ENCODE measurements around the gene STOM.
A peak's percentile ranks its signal among the peaks of the same experiment; 100 is the strongest.
"Not testable (repeated sequence)": the region's sequence is repeated elsewhere in the genome, so short reads cannot be mapped to it uniquely, and the experiment has no call there.

STOM gene

DNA sequence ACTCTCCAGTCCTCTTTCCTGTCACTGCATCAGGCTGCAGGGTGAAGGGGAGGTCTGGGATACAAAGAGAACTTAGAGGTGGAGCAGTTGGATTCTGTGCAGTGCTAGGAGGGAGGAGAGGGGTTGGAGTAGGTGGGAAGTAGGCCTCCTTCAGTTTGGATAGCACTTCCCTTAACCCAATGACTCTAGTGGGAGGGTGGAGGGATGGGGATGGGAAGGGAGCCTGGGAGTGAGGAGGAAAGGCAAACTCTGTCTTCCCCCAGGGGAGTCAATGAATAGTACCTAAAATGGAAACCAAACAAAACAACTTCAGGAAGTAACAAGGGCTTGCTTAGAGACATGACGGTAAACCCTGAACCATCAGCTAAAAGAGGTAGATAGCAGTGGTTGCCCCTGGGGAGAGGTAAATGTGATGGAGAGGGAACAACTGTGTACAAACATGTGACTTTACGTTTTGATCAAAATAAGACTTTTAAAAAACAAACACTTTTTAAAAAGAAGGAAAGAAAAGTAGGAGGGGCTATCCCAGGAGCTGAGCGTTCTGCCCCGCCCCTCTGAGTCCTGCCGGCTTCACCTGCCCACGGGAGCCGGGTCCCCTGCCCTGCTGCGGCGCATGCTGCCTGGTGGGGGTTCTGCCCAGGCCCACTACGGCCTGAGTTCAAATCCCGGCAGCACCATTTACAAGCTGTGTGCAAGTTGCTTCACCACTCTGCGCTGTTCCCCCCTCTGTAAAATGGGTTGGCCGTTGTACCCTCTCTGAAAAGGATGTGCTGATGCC, 71.2 kb downstream of the STOM start:
- FAIRE-seq, result peak; percentile 89

DNA sequence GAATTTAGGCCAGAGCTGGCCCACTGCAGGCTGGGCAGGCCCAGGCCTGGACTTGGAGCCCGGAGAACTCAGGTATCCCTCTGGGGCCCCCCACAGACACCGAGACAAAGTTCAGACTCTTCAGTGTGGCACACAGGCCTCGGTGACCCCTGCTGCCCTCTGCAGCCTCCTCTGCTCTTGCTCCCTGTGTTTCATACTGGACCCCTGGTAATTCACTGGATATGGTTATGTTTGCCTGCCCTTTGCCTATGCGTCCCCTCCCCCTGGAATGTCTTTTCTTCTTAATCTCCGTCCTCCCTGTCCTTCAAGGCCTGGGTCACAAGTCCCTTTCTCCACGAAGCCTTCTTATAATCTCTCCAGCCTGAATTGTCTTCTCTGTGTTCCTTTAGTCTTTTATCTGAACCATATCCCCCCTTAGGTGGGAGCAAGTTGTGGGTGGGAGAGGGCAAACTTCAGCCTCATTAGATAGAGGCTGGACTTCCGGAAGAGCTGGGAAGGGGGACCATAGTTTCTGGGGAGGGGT, 72.0 kb downstream of the STOM start:
- no peak for FAIRE-seq

DNA sequence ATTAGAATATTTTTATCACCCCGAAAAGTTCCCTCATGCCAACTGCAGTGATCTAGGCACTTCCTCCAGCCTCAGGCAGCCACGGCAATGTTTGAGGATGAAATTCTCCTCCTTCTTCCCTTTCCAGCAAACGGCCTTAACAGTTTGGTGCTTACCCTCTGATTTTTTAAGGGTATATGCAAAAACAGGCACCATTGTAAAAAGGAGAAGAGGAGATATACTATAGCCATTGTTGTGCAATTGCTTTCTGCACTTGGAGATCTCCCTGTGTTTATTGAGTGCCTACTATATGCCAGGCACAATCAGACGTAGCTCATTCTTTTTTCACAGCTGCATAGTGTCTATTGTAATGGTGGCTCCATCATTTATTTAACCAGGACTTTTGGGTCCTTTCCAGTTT, 72.7 kb downstream of the STOM start:
- no peak for FAIRE-seq

DNA sequence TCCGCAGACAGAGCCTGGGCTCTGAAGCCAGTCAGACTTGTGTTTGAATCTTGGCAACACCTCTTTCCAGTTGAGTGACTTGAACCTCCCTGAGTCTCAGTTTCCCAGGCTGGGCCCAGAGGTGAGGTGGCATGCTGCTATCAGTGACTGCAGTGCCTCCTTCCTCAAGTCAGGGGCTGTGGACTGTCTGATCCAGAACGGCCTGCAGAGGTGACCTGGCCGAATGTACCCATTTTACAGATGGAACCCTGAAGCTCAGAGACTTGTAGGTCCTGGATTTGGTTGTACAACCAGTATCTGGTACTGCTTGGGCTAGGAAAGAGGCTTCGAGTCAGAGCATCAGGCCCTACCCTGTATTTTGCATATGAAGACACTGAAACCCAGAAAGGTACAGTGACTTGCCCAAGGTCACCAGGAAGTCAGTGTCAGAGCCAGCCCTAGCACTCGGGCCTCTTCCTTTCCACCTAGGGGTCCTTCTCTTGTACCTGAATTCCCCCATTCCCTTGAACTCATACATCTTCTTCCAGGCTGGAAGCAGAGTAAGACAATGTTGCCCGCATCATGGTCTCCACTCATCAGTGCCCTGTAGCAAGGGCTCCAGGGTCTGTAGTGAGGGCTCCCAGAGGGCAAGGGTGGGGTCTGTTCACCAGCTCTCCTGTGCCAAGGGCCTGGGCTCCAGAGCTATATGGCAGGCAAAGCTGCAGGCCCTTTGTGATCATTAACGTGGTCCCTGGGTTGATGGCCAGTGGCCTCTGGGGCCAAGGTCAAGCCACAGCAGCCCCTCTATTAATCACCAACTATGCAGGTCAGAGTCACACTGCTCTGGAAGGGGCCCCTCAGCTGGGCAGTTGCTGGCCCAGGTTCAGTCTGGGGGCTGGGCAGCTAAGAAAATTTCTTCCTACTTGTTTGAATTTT, 73.6 kb downstream of the STOM start:
- no peak for FAIRE-seq

DNA sequence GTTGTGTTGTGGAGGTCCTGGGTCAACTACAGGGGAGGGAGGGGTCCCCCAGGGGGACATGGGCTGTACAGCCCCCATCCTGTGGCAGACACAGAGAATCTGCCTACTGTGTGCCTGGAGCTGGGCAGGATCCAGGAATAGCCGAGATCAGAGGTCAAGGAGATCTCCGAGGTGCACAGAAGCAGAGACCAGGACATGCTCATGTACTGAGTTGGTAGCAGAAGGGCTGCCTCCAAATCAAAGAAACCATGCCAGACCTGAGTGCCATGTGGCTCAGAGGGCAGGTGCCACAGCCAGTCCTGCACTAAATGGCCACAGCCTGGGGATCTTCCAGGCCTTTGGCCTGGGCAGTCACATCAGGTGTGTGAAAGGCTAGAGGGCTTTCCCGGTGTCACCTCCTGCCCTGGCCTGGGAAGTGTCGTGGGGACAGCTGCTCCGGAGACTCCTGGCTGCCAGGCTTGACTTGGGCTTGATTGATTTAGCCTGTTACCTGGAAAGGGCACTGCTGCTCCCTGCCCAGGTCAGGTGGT, 74.3 kb downstream of the STOM start:
- FAIRE-seq, result no peak

DNA sequence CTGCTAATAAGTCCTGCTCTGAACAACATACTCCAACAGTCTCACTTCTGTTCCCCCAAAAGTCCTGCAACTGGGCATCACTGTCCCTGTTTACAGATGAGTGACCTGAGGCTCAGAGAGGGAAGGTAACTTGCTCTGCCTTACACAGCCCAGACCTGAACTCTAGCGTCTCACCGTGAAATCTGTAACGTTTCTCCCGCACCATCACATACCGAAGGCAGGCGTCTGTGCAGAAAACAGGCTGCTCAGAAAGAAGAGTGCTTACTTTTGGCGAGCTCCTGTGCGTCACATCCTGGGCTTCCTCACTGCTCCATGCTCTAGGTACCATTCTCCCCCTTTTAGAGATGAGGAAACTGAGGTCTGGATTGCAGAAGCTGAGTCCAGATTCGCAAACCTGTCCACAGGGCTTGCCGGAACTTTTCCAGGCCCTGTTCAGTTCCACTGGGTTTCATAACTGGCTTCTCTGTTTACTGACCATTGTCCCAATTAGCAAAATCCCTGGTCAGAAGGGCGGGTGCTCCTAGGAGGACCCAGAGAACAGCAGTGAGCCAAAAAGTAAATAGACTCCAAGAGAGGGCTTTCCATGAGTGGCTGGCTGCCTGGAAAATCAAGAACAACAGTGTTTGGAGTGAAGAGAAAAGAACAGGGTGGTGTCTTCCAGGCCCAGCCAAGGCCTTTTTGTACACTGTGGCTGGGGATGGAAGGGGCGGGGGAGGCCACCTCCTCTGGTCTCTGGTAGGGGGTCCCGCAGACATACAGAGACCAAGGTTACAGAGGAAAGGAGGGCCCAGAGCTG, 75.0 kb downstream of the STOM start:
- no peak for FAIRE-seq

DNA sequence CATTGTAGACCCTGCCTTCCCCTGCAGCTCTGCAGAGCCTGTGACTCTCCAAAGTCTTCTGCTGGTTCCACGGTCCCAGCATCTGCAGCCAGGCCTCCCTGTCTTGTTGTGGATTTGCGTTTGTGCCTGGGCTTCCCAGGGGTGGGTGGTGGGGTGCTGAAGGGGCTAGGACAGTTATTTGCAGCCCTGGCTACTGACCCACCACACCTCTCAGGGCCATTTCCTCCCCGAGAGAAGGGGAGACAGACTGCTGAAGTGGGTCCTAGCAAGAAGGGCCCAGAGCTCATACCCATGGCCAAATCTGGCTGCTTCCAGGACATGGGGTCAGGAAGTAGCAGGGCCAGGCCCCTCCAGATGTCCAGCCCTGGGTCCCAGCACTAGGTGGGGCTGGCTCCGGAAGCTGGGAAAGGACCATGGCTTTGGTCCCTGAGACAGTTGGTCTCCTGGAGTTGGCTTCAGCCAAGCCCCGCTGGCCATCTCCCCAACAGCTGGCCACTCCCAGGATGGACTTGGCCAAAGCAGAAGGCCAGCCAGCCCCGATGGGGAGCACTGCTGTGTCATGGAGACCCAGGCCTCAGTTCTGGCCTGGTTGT, 75.8 kb downstream of the STOM start:
- FAIRE-seq, result no peak

DNA sequence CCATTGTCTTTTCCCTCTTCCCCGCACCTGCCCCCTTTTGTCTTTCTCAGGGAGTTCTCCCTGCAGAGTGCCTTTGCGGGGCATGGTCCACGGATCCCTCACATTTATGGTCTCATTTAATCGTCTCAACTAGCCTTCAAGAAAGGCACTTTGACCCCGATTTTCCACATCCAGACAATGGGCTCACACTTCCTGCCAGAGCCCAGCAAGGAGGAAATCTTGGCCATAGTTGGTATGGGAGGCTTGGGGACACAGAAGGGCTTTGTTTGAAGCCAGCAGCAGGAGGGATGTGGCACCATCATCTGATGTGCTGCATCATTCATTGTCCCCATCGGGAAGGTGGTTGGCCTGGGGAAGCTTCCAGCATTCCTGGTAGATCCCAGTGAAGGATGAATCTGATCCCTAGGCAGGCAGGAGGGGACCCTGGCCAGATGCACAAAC, 77.2 kb downstream of the STOM start:
- FAIRE-seq, result no peak

DNA sequence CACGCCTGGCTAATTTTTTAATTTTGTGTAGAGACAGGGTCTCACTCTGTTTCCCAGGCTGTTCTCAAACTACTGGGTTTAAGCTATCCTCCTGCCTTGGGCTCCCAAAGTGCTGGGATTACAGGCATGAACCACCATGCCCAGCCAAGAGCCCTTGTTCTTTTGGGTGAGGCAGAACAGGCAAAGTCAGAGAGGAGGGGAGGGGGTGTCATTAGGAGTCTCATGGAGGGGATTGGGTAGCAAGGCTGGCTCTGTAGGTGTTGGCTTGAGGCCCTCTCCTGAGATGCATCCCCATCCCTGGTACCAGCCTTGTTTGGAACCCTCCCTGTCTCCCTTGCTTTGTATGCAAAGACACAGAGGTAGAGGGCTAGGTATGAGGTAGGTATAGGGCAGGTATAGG, 78.0 kb downstream of the STOM start:
- FAIRE-seq, result no peak

DNA sequence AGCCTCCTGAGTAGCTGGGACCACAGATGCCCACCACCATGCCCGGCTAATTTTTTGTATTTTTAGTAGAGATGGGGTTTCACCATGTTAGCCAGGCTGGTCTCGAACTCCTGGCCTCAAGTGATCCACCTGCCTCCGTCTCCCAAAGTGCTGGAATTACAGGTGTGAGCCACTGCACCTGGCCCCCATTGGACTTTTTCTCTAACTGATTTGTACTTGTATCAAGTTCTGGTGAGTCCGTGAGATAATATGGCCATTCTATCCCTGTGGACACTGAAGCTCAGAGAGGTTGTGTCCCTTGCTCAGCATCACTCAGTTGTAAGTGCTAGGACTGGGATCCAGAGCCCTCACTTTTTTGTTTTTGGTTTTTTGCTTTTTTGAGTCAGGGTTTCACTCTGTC, 78.5 kb downstream of the STOM start:
- not testable (repeated sequence) for FAIRE-seq

DNA sequence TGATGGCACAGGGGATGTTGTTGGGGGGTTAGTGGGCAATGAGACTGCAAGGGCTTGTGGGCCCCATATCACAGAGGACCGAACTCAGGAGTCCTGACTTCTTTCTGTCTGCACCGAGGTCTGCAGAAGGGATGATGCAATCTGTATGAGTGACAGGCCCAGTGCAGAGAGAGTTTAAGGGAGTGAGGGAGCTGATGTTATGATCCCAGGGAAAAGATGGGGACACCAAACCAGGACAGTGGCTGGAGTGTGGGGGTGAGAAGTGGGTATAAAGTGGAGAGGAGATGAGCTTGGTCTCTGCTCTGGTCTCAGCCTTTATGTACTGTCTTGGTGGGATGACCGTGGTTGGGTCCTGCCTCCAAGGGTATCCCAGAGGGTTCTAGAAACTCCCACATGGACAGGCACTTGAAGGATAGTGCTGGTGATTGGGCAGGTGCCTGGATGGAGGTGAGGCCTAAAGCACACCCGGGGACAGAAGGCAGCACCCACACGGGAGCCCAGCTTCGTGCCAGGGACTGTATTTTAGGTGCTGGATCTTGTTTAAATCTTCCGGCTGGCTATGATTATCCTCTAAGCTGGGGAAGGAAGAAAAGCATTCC, 80.2 kb downstream of the STOM start:
- no peak for FAIRE-seq

DNA sequence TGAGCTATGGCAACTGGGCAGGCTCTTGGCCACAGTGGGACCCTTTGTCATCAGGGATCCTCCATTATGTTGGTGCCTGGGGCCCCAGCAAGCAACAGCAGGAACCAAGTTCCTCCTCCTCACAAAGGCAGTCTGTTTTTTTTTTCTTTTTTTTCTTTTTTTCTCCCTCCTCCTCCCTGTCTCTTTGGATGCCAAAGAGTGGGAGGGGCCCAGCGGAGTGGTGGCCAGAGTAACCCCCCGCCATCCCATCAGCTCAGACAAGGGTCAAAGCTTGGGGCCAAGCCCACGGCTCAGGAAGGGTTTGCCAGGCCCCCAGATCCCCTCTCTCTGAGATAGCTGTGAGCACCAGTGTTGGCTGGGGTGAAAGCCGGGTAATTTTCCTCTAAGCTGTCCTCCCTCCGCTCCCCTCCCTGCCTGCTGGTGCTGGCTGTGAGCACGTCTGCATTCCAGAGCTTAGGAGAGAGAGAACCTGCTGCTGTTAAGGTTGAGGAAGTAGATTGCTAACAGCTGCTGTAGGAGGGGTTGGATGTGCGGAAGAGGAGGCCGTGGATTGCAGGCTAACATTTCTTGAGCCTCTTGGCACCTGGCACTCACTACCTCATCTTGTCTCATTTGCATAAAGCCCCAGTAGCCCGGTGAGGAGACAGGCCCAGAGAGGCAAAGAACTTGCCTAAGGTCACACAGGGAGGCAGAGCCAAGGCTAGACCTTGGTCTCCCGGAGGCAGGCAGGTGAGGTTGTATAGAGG, 80.9 kb downstream of the STOM start:
- FAIRE-seq, result no peak

All from A204.1 (cell line).